ENCODE data around the gene BRI3.

DNA sequence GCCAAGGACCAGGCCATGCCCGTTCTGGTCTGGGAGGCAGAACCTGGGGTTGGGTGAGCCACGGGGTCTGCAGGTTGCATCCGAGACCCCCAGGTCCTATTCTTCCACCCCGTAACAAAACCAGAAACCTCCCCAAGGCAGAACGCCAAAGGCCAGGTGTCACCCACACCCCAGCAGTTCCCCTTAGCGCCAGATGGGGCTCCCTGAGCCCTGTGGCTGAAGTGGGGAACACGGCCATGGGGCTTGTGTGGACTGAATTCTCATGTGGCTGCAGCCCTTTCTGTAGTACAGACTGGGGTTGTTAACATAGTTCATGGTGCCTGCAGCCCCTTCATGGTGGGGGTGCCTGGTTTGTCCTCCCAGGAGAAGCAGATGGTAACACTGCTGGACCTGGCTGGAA lies 10.2 kb downstream of the BRI3 start:
- TF ChIP-seq, protein P1, sequence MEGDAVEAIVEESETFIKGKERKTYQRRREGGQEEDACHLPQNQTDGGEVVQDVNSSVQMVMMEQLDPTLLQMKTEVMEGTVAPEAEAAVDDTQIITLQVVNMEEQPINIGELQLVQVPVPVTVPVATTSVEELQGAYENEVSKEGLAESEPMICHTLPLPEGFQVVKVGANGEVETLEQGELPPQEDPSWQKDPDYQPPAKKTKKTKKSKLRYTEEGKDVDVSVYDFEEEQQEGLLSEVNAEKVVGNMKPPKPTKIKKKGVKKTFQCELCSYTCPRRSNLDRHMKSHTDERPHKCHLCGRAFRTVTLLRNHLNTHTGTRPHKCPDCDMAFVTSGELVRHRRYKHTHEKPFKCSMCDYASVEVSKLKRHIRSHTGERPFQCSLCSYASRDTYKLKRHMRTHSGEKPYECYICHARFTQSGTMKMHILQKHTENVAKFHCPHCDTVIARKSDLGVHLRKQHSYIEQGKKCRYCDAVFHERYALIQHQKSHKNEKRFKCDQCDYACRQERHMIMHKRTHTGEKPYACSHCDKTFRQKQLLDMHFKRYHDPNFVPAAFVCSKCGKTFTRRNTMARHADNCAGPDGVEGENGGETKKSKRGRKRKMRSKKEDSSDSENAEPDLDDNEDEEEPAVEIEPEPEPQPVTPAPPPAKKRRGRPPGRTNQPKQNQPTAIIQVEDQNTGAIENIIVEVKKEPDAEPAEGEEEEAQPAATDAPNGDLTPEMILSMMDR (IDR thresholded peaks at IDR 0.05; ENCODE audit: low read length): peak; percentile 29; the same call in 1 of the 2 replicates
- TF ChIP-seq EZH2 (IDR thresholded peaks at IDR 0.05; ENCODE audit: borderline replicate concordance, low read length): no peak

Measured in OCI-LY1 (cell line).